SK-N-SH (cell line): ENCODE measurements around the gene TCOF1. TPM values are rescaled to one million over a fixed set of nuclear protein-coding genes. Genes with fewer than 3 reads are reported as not detected.

ENCODE experiments used
- CTCF ChIA-PET: fragments of 300-600, 350-600 bp; formaldehyde crosslinking; extraction: SDS; loops from one replicate; lab custom pipeline; 2021; lab: Yijun Ruan, JAX
- POLR2A ChIA-PET: fragments of 350-600 bp; sonication (Branson Sonifier 250); formaldehyde crosslinking; extraction: SDS; loops from one replicate; lab custom pipeline; 2020; ENCODE audit warnings: antibody characterized with exemption, inconsistent platforms; lab: Yijun Ruan, JAX
- DNase-seq: peaks from one replicate; pipeline ENCODE4 v3.0.0; 2012
- H2AFZ ChIP-seq: fragments of 200-600 bp; sonication (generic); 2 replicates; pipeline ENCODE4 v1.8.1; 2016; ENCODE audit warnings: antibody characterized with exemption, mild to moderate bottlenecking, low read depth
- H3F3A ChIP-seq: fragments of 200-600 bp; sonication (generic); replicated peaks from 2 replicates; pipeline ENCODE3; 2016; ENCODE audit warnings: antibody characterized with exemption, mild to moderate bottlenecking; ENCODE audit not compliant: insufficient read depth
- H3K27ac ChIP-seq, 2 experiments: fragments of 200-500 bp in 1 of 2; fragments of 200-600 bp in 1 of 2; sonication (Bioruptor generic) in 1 of 2; sonication (generic), shearing (Covaris generic) in 1 of 2; 2 replicates each; pipeline versions ENCODE4 v1.5.1 to v1.6.1; 2014 to 2016; ENCODE audit warnings: low read depth in 2 of 2, inconsistent platforms in 1 of 2, low read length in 1 of 2, mild to moderate bottlenecking in 1 of 2, mixed read lengths in 1 of 2
- H3K27me3 ChIP-seq: fragments of 200-600 bp; sonication (generic), shearing (Covaris generic); 2 replicates; pipeline ENCODE4 v1.6.1; 2016; ENCODE audit warnings: mixed run types; ENCODE audit not compliant: insufficient read depth
- H3K36me3 ChIP-seq, 2 experiments: fragments of 200-500 bp in 1 of 2; fragments of 200-600 bp in 1 of 2; sonication (Bioruptor generic) in 1 of 2; sonication (generic) in 1 of 2; replicated peaks in 1 of 2; 2 replicates each; pipeline versions ENCODE3 to v1.5.1; 2014 to 2016; ENCODE audit warnings: low read length in 1 of 2, mild to moderate bottlenecking in 1 of 2; ENCODE audit not compliant: insufficient read depth in 2 of 2, control insufficient read depth in 1 of 2
- H3K4me1 ChIP-seq, 2 experiments: fragments of 200-500 bp in 1 of 2; fragments of 200-600 bp in 1 of 2; sonication (Bioruptor generic) in 1 of 2; sonication (generic), shearing (Covaris generic) in 1 of 2; 2 replicates each; pipeline versions ENCODE4 v1.5.1 to v1.6.1; 2014 to 2016; ENCODE audit warnings: low read depth in 1 of 2, low read length in 1 of 2, mixed run types in 1 of 2; ENCODE audit not compliant: insufficient read depth in 2 of 2, control insufficient read depth in 1 of 2
- H3K4me2 ChIP-seq: fragments of 200-600 bp; sonication (generic), shearing (Covaris generic); 2 replicates; pipeline ENCODE4 v1.6.1; 2017; ENCODE audit warnings: mixed run types
- H3K4me3 ChIP-seq, 2 experiments: fragments of 200-500 bp in 1 of 2; fragments of 200-600 bp in 1 of 2; sonication (Bioruptor generic) in 1 of 2; sonication (generic), shearing (Covaris generic) in 1 of 2; 2 replicates each; pipeline versions ENCODE4 v1.5.1 to v1.8.1; 2014 to 2016; ENCODE audit warnings: low read depth in 2 of 2, inconsistent platforms in 1 of 2, low read length in 1 of 2, mild to moderate bottlenecking in 1 of 2, mixed read lengths in 1 of 2, moderate library complexity in 1 of 2
- H3K79me2 ChIP-seq: fragments of 200-600 bp; sonication (generic); 2 replicates; pipeline ENCODE4 v1.8.1; 2017; ENCODE audit warnings: mild to moderate bottlenecking; ENCODE audit not compliant: insufficient read depth
- H3K9ac ChIP-seq: fragments of 200-600 bp; sonication (generic); 2 replicates; pipeline ENCODE4 v1.6.1; 2017; ENCODE audit warnings: mixed run types
- H3K9me2 ChIP-seq: fragments of 200-600 bp; sonication (generic); 2 replicates; pipeline ENCODE4 v1.6.1; 2017; ENCODE audit warnings: mixed run types
- H3K9me3 ChIP-seq: fragments of 200-600 bp; sonication (generic); 2 replicates; pipeline ENCODE4 v1.6.1; 2017; ENCODE audit warnings: mixed run types, mild to moderate bottlenecking, moderate library complexity
- H4K20me1 ChIP-seq: fragments of 200-600 bp; sonication (generic); 2 replicates; pipeline ENCODE4 v1.6.1; 2017; ENCODE audit warnings: mild to moderate bottlenecking, mixed run types; ENCODE audit not compliant: insufficient read depth
- CHD2 ChIP-seq: fragments of 150-350 bp; IDR thresholded peaks from 2 replicates; pipeline ENCODE4 v1.6.1; 2018; ENCODE audit warnings: low read length; ENCODE audit not compliant: partially characterized antibody
- FOSL2 ChIP-seq: IDR thresholded peaks from 2 replicates; pipeline ENCODE4 v1.4.0; 2012; ENCODE audit warnings: low read depth, mild to moderate bottlenecking, moderate library complexity, borderline replicate concordance
- FOXM1 ChIP-seq: IDR thresholded peaks from 2 replicates; pipeline ENCODE4 v1.4.0; 2012; ENCODE audit warnings: low read depth, mild to moderate bottlenecking
- GABPA ChIP-seq: IDR thresholded peaks from 2 replicates; pipeline ENCODE4 v1.4.0; 2012; ENCODE audit warnings: low read depth, mild to moderate bottlenecking
- GATA2 ChIP-seq: sonication (generic); formaldehyde crosslinking; IDR thresholded peaks from 2 replicates; pipeline ENCODE4 v1.5.0; 2020; ENCODE audit warnings: mild to moderate bottlenecking, missing genetic modification reagents
- MXI1 ChIP-seq: IDR thresholded peaks from 2 replicates; pipeline ENCODE4 v1.6.1; 2012; ENCODE audit warnings: mild to moderate bottlenecking, low read depth, low read length, improper control_type of control experiment
- NFIC ChIP-seq: IDR thresholded peaks from 2 replicates; pipeline ENCODE4 v1.4.0; 2012; ENCODE audit warnings: borderline replicate concordance
- NRF1 ChIP-seq: IDR thresholded peaks from 2 replicates; pipeline ENCODE4 v1.6.1; 2012; ENCODE audit warnings: low read depth, mild to moderate bottlenecking, low read length
- PBX3 ChIP-seq: IDR thresholded peaks from 2 replicates; pipeline ENCODE4; 2012
- RAD21 ChIP-seq: IDR thresholded peaks from 2 replicates; pipeline ENCODE4 v1.6.1; 2012; ENCODE audit warnings: mild to moderate bottlenecking, low read length
- RCOR1 ChIP-seq: fragments of 150-350 bp; IDR thresholded peaks from 2 replicates; pipeline ENCODE4 v1.6.1; 2017; ENCODE audit warnings: antibody characterized with exemption, low read length
- REST ChIP-seq: IDR thresholded peaks from 2 replicates; pipeline ENCODE4 v1.6.1; 2012; ENCODE audit warnings: mild to moderate bottlenecking, low read depth, low read length, moderate library complexity
- TCF12 ChIP-seq: IDR thresholded peaks from 2 replicates; pipeline ENCODE4 v1.4.0; 2012
- YY1 ChIP-seq: IDR thresholded peaks from 2 replicates; pipeline ENCODE4 v1.4.0; 2012; ENCODE audit warnings: low read depth, mild to moderate bottlenecking
- WGBS: methylation state at CpG from one replicate; pipeline ENCODE4 v1.1.6; 2017; ENCODE audit warnings: low lambda C conversion rate; 5-methylcytosine and 5-hydroxymethylcytosine counted together
- polyA plus RNA-seq, 3 experiments: library from polyadenylated mRNA; depleted of rRNA; stranded (reverse); fragments of >200 nt; gene quantifications; 2 replicates each; pipeline ENCODE4 v1.2.3, GENCODE V29; 2012
- TF ChIP-seq, protein P1 (sequence below): IDR thresholded peaks from 2 replicates; pipeline ENCODE4 v1.4.0; 2012; ENCODE audit warnings: low read depth, borderline replicate concordance

Gene TCOF1
- polyA plus RNA-seq, 1 of the 3 experiments (the other 2 are of a cell fraction) = 33.0 TPM

- CTCF ChIA-PET = interaction anchor here (0.6 to 5.5 kb wide), 2 partner anchors 22 to 58 kb away, joined by 3 to 27 read pairs; no protein-coding TSS in a partner anchor
- no peak overlapping the region for H3K4me3 ChIP-seq
- DNase-seq = no peak
- TF ChIP-seq PBX3 = no peak
- no peak for TF ChIP-seq TCF12
- no peak for TF ChIP-seq CHD2
- TF ChIP-seq, protein P1, sequence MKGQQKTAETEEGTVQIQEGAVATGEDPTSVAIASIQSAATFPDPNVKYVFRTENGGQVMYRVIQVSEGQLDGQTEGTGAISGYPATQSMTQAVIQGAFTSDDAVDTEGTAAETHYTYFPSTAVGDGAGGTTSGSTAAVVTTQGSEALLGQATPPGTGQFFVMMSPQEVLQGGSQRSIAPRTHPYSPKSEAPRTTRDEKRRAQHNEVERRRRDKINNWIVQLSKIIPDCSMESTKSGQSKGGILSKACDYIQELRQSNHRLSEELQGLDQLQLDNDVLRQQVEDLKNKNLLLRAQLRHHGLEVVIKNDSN = no peak
- TF ChIP-seq GABPA = no peak
- no peak for TF ChIP-seq RAD21
- TF ChIP-seq MXI1 = no peak
- no peak for TF ChIP-seq NRF1
- TF ChIP-seq YY1 = no peak
- no peak for TF ChIP-seq NFIC
- TF ChIP-seq RCOR1 = no peak
- TF ChIP-seq FOXM1 = no peak
- no peak for TF ChIP-seq GATA2 (CRISPR knock-in tag)
- no peak for TF ChIP-seq REST
- no peak for TF ChIP-seq FOSL2
- TF ChIP-seq, all 33 proteins: peak for 0
- Histone ChIP-seq H4K20me1 (no peaks in the 10 kb centered on the region), H3K27me3 (no peaks in the 10 kb centered on the region), H2AFZ (no peak overlapping the region), H3K9me2 (no peaks in the 10 kb centered on the region), H3K9ac (no peak overlapping the region), H3K27ac (no peak overlapping the region), H3K4me1 (peaks cover 0 to 3% of the 10 kb centered on the region in 2 experiments; a peak in 1 of 4 replicates), H3F3A (no peaks in the 10 kb centered on the region), H3K79me2 (no peaks in the 10 kb centered on the region), H3K36me3 (no peaks in the 10 kb centered on the region), H3K4me2 (no peak overlapping the region), H3K9me3 (no peaks in the 10 kb centered on the region)
- WGBS = 90% methylated on average over 2 of the region's 2 CpGs
- POLR2A ChIA-PET = no interaction called here
Measured at GRCh38 chr5:150328515-150328914, 29.0 kb upstream of the TCOF1 start.
